Spleen (tissue), 11 donors: ENCODE results near the gene RASA3. TPM values are rescaled to one million over a fixed set of nuclear protein-coding genes. Genes with fewer than 3 reads are reported as not detected.
A peak's percentile ranks its signal among the peaks of the same experiment; 100 is the strongest.

Experiments used
- DNase-seq: peaks from one replicate; pipeline ENCODE4 v3.0.0-alpha.2; 2020
- H3K27ac ChIP-seq, 8 donors: fragments of 200-600 bp; sonication (generic) in 7 of 8; 1 replicate in 4 of 8; 2 replicates in 4 of 8; pipeline versions ENCODE4 v1.5.0 to v1.8.0; 2016 to 2021; ENCODE audit warnings: inconsistent platforms in 4 of 8, mild to moderate bottlenecking in 4 of 8, moderate library complexity in 1 of 8
- H3K27me3 ChIP-seq, 7 donors: fragments of 200-600 bp; sonication (generic) in 6 of 7; replicated peaks in 1 of 7; 1 replicate in 4 of 7; 2 replicates in 3 of 7; pipeline versions ENCODE4 v1.5.0 to v1.8.0; 2016 to 2021; ENCODE audit warnings: inconsistent platforms in 3 of 7, mild to moderate bottlenecking in 1 of 7
- H3K36me3 ChIP-seq, 6 donors: fragments of 200-600 bp; sonication (generic) in 5 of 6; 1 replicate in 4 of 6; 2 replicates in 2 of 6; pipeline versions ENCODE4 v1.5.0 to v1.8.0; 2016 to 2021; ENCODE audit warnings: inconsistent platforms in 2 of 6
- H3K4me1 ChIP-seq, 6 donors: fragments of 200-600 bp; sonication (generic) in 5 of 6; 1 replicate in 3 of 6; 2 replicates in 3 of 6; pipeline versions ENCODE4 v1.5.0 to v1.8.0; 2016 to 2021; ENCODE audit warnings: inconsistent platforms in 3 of 6
- H3K4me3 ChIP-seq, 8 donors: fragments of 200-600 bp; sonication (generic) in 7 of 8; 1 replicate in 4 of 8; 2 replicates in 4 of 8; pipeline versions ENCODE4 v1.5.0 to v1.8.0; 2016 to 2021; ENCODE audit warnings: inconsistent platforms in 4 of 8, mild to moderate bottlenecking in 4 of 8, moderate library complexity in 2 of 8
- H3K9me3 ChIP-seq, 8 donors: fragments of 200-600 bp; sonication (generic) in 7 of 8; 1 replicate in 4 of 8; 2 replicates in 4 of 8; pipeline versions ENCODE4 v1.5.0 to v1.8.0; 2016 to 2021; ENCODE audit warnings: inconsistent platforms in 4 of 8
- POLR2A ChIP-seq, 3 donors: fragments of 450-650 bp; IDR thresholded peaks; one replicate each; pipeline ENCODE4 v1.5.1; 2017; ENCODE audit warnings: antibody characterized with exemption in 3 of 3, mild to moderate bottlenecking in 1 of 3
- POLR2AphosphoS5 ChIP-seq, 3 donors: sonication (generic); formaldehyde crosslinking; IDR thresholded peaks; one replicate each; pipeline ENCODE4 v1.5.1; 2017; ENCODE audit warnings: antibody characterized with exemption in 3 of 3
- WGBS, 5 donors: extraction: QIAGEN DNeasy Blood & Tissue Kit in 3 of 5; methylation state at CpG; one replicate each; pipeline versions ENCODE4 v1.1.5 to v1.1.7; 2013 to 2018; 5-methylcytosine and 5-hydroxymethylcytosine counted together
- intact Hi-C: fragments of 100-400 bp; cut with DNase I; formaldehyde crosslinking; loops from one replicate; pipeline ENCODE4 v1.15.0; 2023; ENCODE audit warnings: low total_unique reads
- polyA plus RNA-seq, 3 donors: library from polyadenylated mRNA; stranded (reverse); fragments of 200-250 nt; gene quantifications; one replicate each; pipeline ENCODE4 v1.2.1, GENCODE V29; 2013
- total RNA-seq, 7 donors: library from RNA; depleted of rRNA in 3 of 7; stranded (reverse); fragments of >200 nt in 3 of 7; fragmentation: NEBNext Ultra II Directional in 4 of 7; extraction: Animal tissue kit (Norgen Biotek cat#: 25700) in 4 of 7; gene quantifications; one replicate each; pipeline versions ENCODE4 v1.1.0 to v1.2.1, GENCODE V29; 2016 to 2021
- TF ChIP-seq, protein P1 (sequence below), 11 experiments: fragments of 200-600 bp in 7 of 11; fragments of 450-650 bp in 4 of 11; sonication (generic) in 4 of 11; IDR thresholded peaks in 8 of 11; conservative IDR thresholded peaks in 3 of 11; 1 replicate in 7 of 11; 2 replicates in 4 of 11; pipeline versions ENCODE4 v1.4.0 to v1.8.0; 2016 to 2021; ENCODE audit warnings: antibody characterized with exemption in 11 of 11, inconsistent platforms in 4 of 11, mild to moderate bottlenecking in 1 of 11
- donor health status: healthy with polysubstance abuse.
- donor health status: DM: no; HTN: no; CAD: no; lungs with moderate emphysema.
- donor health status: DM: no; HTN: no; CAD: no.
- donor health status: Bipolar disorder and iron deficiency.
- donor health status: healthy.
- donor health status: DM: no; HTN: no; CAD: no.
- donor health status: DM: yes; HTN: yes; CAD: no.

RASA3 gene
- total and polyA plus RNA-seq, 10 donors: 11.7 to 52.8 (median 47.7) TPM

DNA sequence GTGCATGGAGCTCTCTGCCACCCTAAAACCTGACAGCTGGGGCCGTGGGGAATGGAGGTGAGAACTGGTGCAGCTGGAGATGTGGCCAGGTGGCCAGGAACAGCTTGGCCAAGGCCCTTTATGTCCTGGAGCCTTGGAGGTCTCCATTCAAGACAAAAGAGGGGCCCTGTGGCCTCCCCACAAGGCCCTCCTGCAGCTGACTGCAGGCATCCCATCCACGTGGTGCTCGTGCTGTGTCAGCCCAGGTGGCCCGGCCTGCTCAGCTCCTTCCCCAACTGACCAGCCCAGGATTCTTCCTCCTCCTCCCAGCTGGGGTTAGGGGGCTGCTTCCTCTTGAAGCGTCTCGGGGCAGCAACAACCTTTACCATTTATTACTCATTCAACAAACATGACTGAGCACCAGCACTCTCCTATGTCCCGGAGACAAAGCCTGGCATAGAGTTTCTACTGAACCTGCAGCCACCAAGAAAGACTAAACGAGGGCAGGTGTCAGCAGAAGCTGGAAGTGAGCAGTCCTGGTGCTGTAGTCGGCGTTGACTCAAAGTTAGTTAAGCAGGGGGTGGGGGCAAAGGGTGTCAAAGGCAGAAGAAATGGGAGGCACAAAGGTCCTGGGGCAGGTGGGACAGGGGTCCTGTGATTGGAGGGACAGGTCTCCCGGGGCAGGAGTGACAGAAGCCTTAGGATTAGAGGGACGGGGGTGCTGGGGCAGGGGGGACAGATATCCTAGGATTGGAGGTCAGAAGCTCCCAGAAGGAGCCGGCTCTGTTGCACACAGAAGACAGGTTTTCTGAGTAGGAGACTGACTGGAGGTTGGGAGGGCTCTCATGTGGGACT is 135.3 kb downstream of the RASA3 start:
- peak; percentile 72 for DNase-seq
- H3K27ac ChIP-seq: peak overlapping the region in 5 of 8 donors; percentile 60 to 72 (median 68)
- H3K4me1 ChIP-seq: peaks cover 0 to 25% (median 7%) of the 10 kb centered on the region in 6 donors
- no peak for TF ChIP-seq POLR2A (IDR thresholded peaks at IDR 0.05)
- TF ChIP-seq, protein P1, sequence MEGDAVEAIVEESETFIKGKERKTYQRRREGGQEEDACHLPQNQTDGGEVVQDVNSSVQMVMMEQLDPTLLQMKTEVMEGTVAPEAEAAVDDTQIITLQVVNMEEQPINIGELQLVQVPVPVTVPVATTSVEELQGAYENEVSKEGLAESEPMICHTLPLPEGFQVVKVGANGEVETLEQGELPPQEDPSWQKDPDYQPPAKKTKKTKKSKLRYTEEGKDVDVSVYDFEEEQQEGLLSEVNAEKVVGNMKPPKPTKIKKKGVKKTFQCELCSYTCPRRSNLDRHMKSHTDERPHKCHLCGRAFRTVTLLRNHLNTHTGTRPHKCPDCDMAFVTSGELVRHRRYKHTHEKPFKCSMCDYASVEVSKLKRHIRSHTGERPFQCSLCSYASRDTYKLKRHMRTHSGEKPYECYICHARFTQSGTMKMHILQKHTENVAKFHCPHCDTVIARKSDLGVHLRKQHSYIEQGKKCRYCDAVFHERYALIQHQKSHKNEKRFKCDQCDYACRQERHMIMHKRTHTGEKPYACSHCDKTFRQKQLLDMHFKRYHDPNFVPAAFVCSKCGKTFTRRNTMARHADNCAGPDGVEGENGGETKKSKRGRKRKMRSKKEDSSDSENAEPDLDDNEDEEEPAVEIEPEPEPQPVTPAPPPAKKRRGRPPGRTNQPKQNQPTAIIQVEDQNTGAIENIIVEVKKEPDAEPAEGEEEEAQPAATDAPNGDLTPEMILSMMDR (IDR thresholded peaks at IDR 0.05 in 8 of 11, conservative IDR thresholded peaks at IDR 0.05 in 3 of 11): no peak
- no peak for TF ChIP-seq POLR2AphosphoS5 (IDR thresholded peaks at IDR 0.05)
- no peak overlapping the region for H3K4me3 ChIP-seq
- peaks cover 0 to 94% (median 40%) of the 10 kb centered on the region in 6 donors for H3K36me3 ChIP-seq
- no peaks in the 10 kb centered on the region for H3K27me3 ChIP-seq
- H3K9me3 ChIP-seq: no peaks in the 10 kb centered on the region
- 83 to 91% (median 86%) methylated on average over 13 of the region's 13 CpGs for WGBS, 5 donors
- intact Hi-C loops: no loop called here

GRCh38 chr13:113996081-113996911 is 136.1 kb downstream of the RASA3 start:
- Histone ChIP-seq H3K4me1 (peaks cover 0 to 25% (median 7%) of the 10 kb centered on the region in 6 donors), H3K27ac (peak overlapping the region in 1 of 8 donors; percentile 72), H3K27me3 (no peaks in the 10 kb centered on the region), H3K4me3 (no peak overlapping the region), H3K9me3 (no peaks in the 10 kb centered on the region), H3K36me3 (peaks cover 0 to 94% (median 47%) of the 10 kb centered on the region in 6 donors)
- intact Hi-C loops: no loop called here
- TF ChIP-seq, protein P1 (IDR thresholded peaks at IDR 0.05 in 8 of 11, conservative IDR thresholded peaks at IDR 0.05 in 3 of 11): no peak
- TF ChIP-seq POLR2A (IDR thresholded peaks at IDR 0.05) (no peak), POLR2AphosphoS5 (IDR thresholded peaks at IDR 0.05) (peak in 1 of 3 donors; percentile 63)
- DNase-seq: peak; percentile 57
- WGBS, 5 donors: 81 to 97% (median 93%) methylated on average over 15 to 38 of the region's 38 CpGs

GRCh38 chr13:113995051-113995601 is 137.3 kb downstream of the RASA3 start:
- Histone ChIP-seq H3K9me3 (no peaks in the 10 kb centered on the region), H3K27ac (no peak overlapping the region), H3K27me3 (no peaks in the 10 kb centered on the region), H3K4me3 (no peak overlapping the region), H3K36me3 (peaks cover 0 to 94% (median 52%) of the 10 kb centered on the region in 6 donors), H3K4me1 (peaks cover 0 to 29% (median 7%) of the 10 kb centered on the region in 6 donors)
- intact Hi-C loops: no loop called here
- peak; percentile 62 for DNase-seq
- WGBS, 5 donors: 92 to 98% (median 92%) methylated on average over 22 to 23 of the region's 23 CpGs
- TF ChIP-seq POLR2AphosphoS5 (IDR thresholded peaks at IDR 0.05) (peak in 1 of 3 donors; percentile 50), POLR2A (IDR thresholded peaks at IDR 0.05) (no peak)

- H3K27me3 ChIP-seq: no peaks in the 10 kb centered on the region
- H3K9me3 ChIP-seq: no peaks in the 10 kb centered on the region
- peaks cover 0 to 77% (median 50%) of the 10 kb centered on the region in 6 donors for H3K36me3 ChIP-seq
- DNase-seq: no peak
- WGBS, 5 donors: 91 to 95% (median 95%) methylated on average over 21 of the region's 21 CpGs
- intact Hi-C loops: no loop called here
- no peak overlapping the region for H3K27ac ChIP-seq
- TF ChIP-seq, protein P1 (IDR thresholded peaks at IDR 0.05 in 8 of 11, conservative IDR thresholded peaks at IDR 0.05 in 3 of 11): no peak
- TF ChIP-seq POLR2AphosphoS5 (IDR thresholded peaks at IDR 0.05): peak in 1 of 3 donors; percentile 30
- no peak overlapping the region for H3K4me3 ChIP-seq
- H3K4me1 ChIP-seq: peaks cover 0 to 8% (median 0%) of the 10 kb centered on the region in 6 donors
Measured at GRCh38 chr13:113992276-113993005, 140.0 kb downstream of the RASA3 start.
